ENCODE measurements around the gene ABLIM2.

DNA sequence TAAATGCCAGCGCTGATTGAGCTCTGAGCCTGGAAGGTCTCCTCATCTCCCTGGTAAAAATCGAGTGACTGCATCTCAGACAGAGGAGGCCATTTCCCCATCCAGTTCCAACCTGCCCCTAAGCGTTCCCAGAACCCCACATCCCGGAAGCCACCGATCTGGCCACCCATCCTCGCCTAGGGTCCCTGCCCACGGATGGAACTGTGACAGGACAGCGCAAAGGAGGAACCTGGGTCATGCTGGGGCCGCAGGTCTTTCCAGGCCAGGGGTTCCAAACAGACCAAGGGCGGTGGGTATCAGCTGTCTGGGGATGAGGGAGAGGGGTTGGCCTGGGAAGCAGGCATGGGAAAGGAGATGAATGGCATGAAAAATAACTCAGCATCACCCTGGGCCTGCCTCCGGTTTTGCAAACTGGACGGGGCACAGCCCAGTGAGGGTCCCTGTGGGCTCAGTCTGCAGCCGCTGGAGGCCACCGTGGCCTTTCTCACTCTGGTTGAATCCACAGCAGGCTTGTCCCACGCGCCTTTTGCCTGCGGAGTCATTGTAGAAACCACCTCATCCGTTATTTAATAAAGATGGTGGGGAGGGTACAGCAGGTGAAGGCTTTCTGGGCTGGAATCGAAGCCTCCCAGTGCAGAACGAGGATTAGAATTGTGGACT is 49.1 kb downstream of the ABLIM2 start:
- TF ChIP-seq CTCF (conservative IDR thresholded peaks at IDR 0.05; ENCODE audit: low read depth in 2 of 2) = no peak
- TF ChIP-seq ZNF331 (CRISPR knock-in tag; IDR thresholded peaks at IDR 0.05; ENCODE audit: low read depth) = no peak
- no peak for TF ChIP-seq EZH2phosphoT487 (IDR thresholded peaks at IDR 0.05; ENCODE audit: unreplicated experiment)
- no peak for TF ChIP-seq POLR2AphosphoS5 (IDR thresholded peaks at IDR 0.05; ENCODE audit: low read depth)
- no peak for TF ChIP-seq EZH2 (IDR thresholded peaks at IDR 0.05; ENCODE audit: low read depth, unreplicated experiment)
- no peak for TF ChIP-seq REST (IDR thresholded peaks at IDR 0.05; ENCODE audit: unreplicated experiment)
- no peak for TF ChIP-seq STAT1 (IDR thresholded peaks at IDR 0.05; ENCODE audit: unreplicated experiment)
- TF ChIP-seq, protein P1, sequence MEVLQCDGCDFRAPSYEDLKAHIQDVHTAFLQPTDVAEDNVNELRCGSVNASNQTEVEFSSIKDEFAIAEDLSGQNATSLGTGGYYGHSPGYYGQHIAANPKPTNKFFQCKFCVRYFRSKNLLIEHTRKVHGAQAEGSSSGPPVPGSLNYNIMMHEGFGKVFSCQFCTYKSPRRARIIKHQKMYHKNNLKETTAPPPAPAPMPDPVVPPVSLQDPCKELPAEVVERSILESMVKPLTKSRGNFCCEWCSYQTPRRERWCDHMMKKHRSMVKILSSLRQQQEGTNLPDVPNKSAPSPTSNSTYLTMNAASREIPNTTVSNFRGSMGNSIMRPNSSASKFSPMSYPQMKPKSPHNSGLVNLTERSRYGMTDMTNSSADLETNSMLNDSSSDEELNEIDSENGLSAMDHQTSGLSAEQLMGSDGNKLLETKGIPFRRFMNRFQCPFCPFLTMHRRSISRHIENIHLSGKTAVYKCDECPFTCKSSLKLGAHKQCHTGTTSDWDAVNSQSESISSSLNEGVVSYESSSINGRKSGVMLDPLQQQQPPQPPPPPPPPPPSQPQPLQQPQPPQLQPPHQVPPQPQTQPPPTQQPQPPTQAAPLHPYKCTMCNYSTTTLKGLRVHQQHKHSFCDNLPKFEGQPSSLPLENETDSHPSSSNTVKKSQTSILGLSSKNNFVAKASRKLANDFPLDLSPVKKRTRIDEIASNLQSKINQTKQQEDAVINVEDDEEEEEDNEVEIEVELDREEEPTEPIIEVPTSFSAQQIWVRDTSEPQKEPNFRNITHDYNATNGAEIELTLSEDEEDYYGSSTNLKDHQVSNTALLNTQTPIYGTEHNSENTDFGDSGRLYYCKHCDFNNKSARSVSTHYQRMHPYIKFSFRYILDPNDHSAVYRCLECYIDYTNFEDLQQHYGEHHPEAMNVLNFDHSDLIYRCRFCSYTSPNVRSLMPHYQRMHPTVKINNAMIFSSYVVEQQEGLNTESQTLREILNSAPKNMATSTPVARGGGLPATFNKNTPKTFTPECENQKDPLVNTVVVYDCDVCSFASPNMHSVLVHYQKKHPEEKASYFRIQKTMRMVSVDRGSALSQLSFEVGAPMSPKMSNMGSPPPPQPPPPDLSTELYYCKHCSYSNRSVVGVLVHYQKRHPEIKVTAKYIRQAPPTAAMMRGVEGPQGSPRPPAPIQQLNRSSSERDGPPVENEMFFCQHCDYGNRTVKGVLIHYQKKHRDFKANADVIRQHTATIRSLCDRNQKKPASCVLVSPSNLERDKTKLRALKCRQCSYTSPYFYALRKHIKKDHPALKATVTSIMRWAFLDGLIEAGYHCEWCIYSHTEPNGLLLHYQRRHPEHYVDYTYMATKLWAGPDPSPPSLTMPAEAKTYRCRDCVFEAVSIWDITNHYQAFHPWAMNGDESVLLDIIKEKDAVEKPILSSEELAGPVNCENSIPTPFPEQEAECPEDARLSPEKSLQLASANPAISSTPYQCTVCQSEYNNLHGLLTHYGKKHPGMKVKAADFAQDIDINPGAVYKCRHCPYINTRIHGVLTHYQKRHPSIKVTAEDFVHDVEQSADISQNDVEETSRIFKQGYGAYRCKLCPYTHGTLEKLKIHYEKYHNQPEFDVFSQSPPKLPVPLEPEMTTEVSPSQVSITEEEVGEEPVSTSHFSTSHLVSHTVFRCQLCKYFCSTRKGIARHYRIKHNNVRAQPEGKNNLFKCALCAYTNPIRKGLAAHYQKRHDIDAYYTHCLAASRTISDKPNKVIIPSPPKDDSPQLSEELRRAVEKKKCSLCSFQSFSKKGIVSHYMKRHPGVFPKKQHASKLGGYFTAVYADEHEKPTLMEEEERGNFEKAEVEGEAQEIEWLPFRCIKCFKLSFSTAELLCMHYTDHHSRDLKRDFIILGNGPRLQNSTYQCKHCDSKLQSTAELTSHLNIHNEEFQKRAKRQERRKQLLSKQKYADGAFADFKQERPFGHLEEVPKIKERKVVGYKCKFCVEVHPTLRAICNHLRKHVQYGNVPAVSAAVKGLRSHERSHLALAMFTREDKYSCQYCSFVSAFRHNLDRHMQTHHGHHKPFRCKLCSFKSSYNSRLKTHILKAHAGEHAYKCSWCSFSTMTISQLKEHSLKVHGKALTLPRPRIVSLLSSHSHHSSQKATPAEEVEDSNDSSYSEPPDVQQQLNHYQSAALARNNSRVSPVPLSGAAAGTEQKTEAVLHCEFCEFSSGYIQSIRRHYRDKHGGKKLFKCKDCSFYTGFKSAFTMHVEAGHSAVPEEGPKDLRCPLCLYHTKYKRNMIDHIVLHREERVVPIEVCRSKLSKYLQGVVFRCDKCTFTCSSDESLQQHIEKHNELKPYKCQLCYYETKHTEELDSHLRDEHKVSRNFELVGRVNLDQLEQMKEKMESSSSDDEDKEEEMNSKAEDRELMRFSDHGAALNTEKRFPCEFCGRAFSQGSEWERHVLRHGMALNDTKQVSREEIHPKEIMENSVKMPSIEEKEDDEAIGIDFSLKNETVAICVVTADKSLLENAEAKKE (CRISPR knock-in tag; IDR thresholded peaks at IDR 0.05) = no peak
- TF ChIP-seq CREB1 (CRISPR knock-in tag; IDR thresholded peaks at IDR 0.05; ENCODE audit: low read depth) = no peak
